H1 (cell line): ENCODE data around the gene SLC35E4. TPM values are rescaled to one million over a fixed set of nuclear protein-coding genes. Genes with fewer than 3 reads are reported as not detected.

Experiments
- CTCF ChIA-PET: fragments of 300-600 bp; sonication (Branson Sonifier 250); formaldehyde crosslinking; loops from one replicate; lab custom pipeline; 2021; ENCODE audit not compliant: partially characterized antibody; lab: Charles Lee
- POLR2A ChIA-PET: fragments of 300-600 bp; sonication (Branson Sonifier 250); formaldehyde crosslinking; loops from one replicate; lab custom pipeline; 2021; ENCODE audit warnings: inconsistent platforms; ENCODE audit not compliant: partially characterized antibody; lab: Charles Lee
- DNase-seq, 2 experiments: peaks; one replicate each; pipeline versions ENCODE4 v3.0.0 to v3.0.0-alpha.2; 2010 to 2022; ENCODE audit warnings: low spot score in 2 of 2, low read depth in 1 of 2, mixed read lengths in 1 of 2
- FAIRE-seq: peaks from 2 replicates; lab custom pipeline; 2011; peaks lifted over from hg19 to GRCh38; lab: Jason Lieb, UNC
- H2AFZ ChIP-seq: 2 replicates; pipeline ENCODE4 v1.8.1; 2012; ENCODE audit warnings: low read length, inconsistent platforms
- H2AK5ac ChIP-seq: 2 replicates; pipeline ENCODE4 v1.6.1; 2013; ENCODE audit warnings: low read depth, low read length
- H2BK120ac ChIP-seq: replicated peaks from 2 replicates; pipeline ENCODE3; 2013; ENCODE audit warnings: low read depth, low read length, inconsistent platforms
- H2BK12ac ChIP-seq: 2 replicates; pipeline ENCODE4 v1.6.1; 2013; ENCODE audit warnings: low read depth, low read length
- H2BK15ac ChIP-seq: 2 replicates; pipeline ENCODE4 v1.6.1; 2013; ENCODE audit warnings: low read length
- H2BK20ac ChIP-seq: 2 replicates; pipeline ENCODE4 v1.6.1; 2013; ENCODE audit warnings: low read length
- H2BK5ac ChIP-seq: 2 replicates; pipeline ENCODE4 v1.6.1; 2013; ENCODE audit warnings: low read depth, low read length
- H3K14ac ChIP-seq: 2 replicates; pipeline ENCODE4 v1.6.1; 2013; ENCODE audit warnings: inconsistent platforms; ENCODE audit not compliant: insufficient read length
- H3K18ac ChIP-seq: 2 replicates; pipeline ENCODE4 v1.6.1; 2013; ENCODE audit warnings: low read length; ENCODE audit errors: extremely low read depth
- H3K23ac ChIP-seq: 2 replicates; pipeline ENCODE4 v1.6.1; 2013; ENCODE audit warnings: inconsistent platforms; ENCODE audit not compliant: insufficient read length
- H3K23me2 ChIP-seq: 2 replicates; pipeline ENCODE4 v1.6.1; 2013; ENCODE audit warnings: low read depth, low read length
- H3K27ac ChIP-seq: 2 replicates; pipeline ENCODE4 v1.6.1; 2011; ENCODE audit warnings: low read depth, low read length, inconsistent platforms
- H3K27me3 ChIP-seq, 4 experiments: replicated peaks in 1 of 4; 1 replicate in 1 of 4; 2 replicates in 3 of 4; pipeline versions ENCODE4 v1.6.1 to v1.8.1; 2011 to 2013; ENCODE audit warnings: low read length in 3 of 4, mild to moderate bottlenecking in 3 of 4, inconsistent platforms in 2 of 4, mixed read lengths in 2 of 4, moderate library complexity in 1 of 4; ENCODE audit not compliant: control insufficient read depth in 3 of 4, insufficient read depth in 3 of 4; ENCODE audit errors: extremely low read depth in 1 of 4
- H3K36me3 ChIP-seq, 4 experiments: 2 replicates each; pipeline versions ENCODE4 v1.6.1 to v1.8.1; 2011 to 2013; ENCODE audit warnings: mild to moderate bottlenecking in 4 of 4, low read length in 3 of 4, moderate library complexity in 2 of 4, control low read depth in 1 of 4, inconsistent platforms in 1 of 4; ENCODE audit not compliant: insufficient read depth in 4 of 4, control insufficient read depth in 2 of 4
- H3K4ac ChIP-seq: replicated peaks from 2 replicates; pipeline ENCODE3; 2013; ENCODE audit warnings: low read length, low read depth, mixed read lengths, inconsistent platforms; ENCODE audit not compliant: insufficient read length
- H3K4me1 ChIP-seq, 4 experiments: replicated peaks in 1 of 4; 1 replicate in 1 of 4; 2 replicates in 3 of 4; pipeline versions ENCODE4 v1.6.1 to v1.8.1; 2011 to 2013; ENCODE audit warnings: low read length in 3 of 4, inconsistent platforms in 2 of 4, mixed read lengths in 1 of 4; ENCODE audit not compliant: insufficient read depth in 4 of 4, control insufficient read depth in 3 of 4
- H3K4me2 ChIP-seq, 2 experiments: 2 replicates each; pipeline versions ENCODE4 v1.6.1 to v1.8.1; 2011 to 2013; ENCODE audit warnings: low read depth in 2 of 2, low read length in 2 of 2, control low read depth in 1 of 2, inconsistent platforms in 1 of 2, mild to moderate bottlenecking in 1 of 2; ENCODE audit not compliant: insufficient read depth in 1 of 2
- H3K4me3 ChIP-seq, 4 experiments: fragments of 200-600, 300-600 bp in 1 of 4; sonication (generic), shearing (Covaris generic), sonication (Bioruptor Twin) in 1 of 4; 2 replicates each; pipeline versions ENCODE4 v1.5.1 to v1.8.1; 2011 to 2016; ENCODE audit warnings: low read length in 4 of 4, low read depth in 3 of 4, control low read depth in 2 of 4, inconsistent platforms in 2 of 4, mild to moderate bottlenecking in 2 of 4, mixed read lengths in 1 of 4, moderate library complexity in 1 of 4; ENCODE audit not compliant: insufficient read depth in 2 of 4; ENCODE audit errors: extremely low read depth in 1 of 4
- H3K56ac ChIP-seq: replicated peaks from 2 replicates; pipeline ENCODE3; 2013; ENCODE audit warnings: low read depth, mild to moderate bottlenecking, mixed read lengths, low read length, inconsistent platforms; ENCODE audit not compliant: insufficient read length
- H3K79me1 ChIP-seq: 2 replicates; pipeline ENCODE4 v1.6.1; 2013; ENCODE audit warnings: low read depth, low read length, control low read depth
- H3K79me2 ChIP-seq, 2 experiments: 2 replicates each; pipeline versions ENCODE4 v1.6.1 to v1.8.1; 2012 to 2013; ENCODE audit warnings: low read length in 2 of 2, mild to moderate bottlenecking in 2 of 2, inconsistent platforms in 1 of 2; ENCODE audit not compliant: insufficient read depth in 2 of 2, control insufficient read depth in 1 of 2
- H3K9ac ChIP-seq, 4 experiments: replicated peaks in 1 of 4; 1 replicate in 1 of 4; 2 replicates in 3 of 4; pipeline versions ENCODE4 v1.6.1 to v1.8.1; 2011 to 2013; ENCODE audit warnings: low read depth in 3 of 4, low read length in 3 of 4, control low read depth in 2 of 4, mild to moderate bottlenecking in 2 of 4, moderate library complexity in 2 of 4, inconsistent platforms in 1 of 4; ENCODE audit errors: extremely low read depth in 1 of 4
- H3K9me3 ChIP-seq, 2 experiments: 2 replicates each; pipeline versions ENCODE4 v1.6.1 to v1.8.1; 2012 to 2013; ENCODE audit warnings: mild to moderate bottlenecking in 2 of 2, moderate library complexity in 2 of 2, control low read depth in 1 of 2, inconsistent platforms in 1 of 2, low read depth in 1 of 2, low read length in 1 of 2, mixed read lengths in 1 of 2; ENCODE audit not compliant: insufficient read depth in 2 of 2
- H4K20me1 ChIP-seq, 2 experiments: replicated peaks in 1 of 2; 2 replicates each; pipeline versions ENCODE3 to v1.8.1; 2011 to 2013; ENCODE audit warnings: inconsistent platforms in 2 of 2, low read length in 2 of 2, mild to moderate bottlenecking in 1 of 2; ENCODE audit not compliant: insufficient read depth in 2 of 2, control insufficient read depth in 1 of 2
- H4K5ac ChIP-seq: 2 replicates; pipeline ENCODE4 v1.6.1; 2013; ENCODE audit warnings: low read length, low read depth, mixed read lengths, inconsistent platforms; ENCODE audit not compliant: insufficient read length
- H4K8ac ChIP-seq: 2 replicates; pipeline ENCODE4 v1.8.0; 2013; ENCODE audit warnings: mild to moderate bottlenecking, moderate library complexity, low read length, inconsistent platforms; ENCODE audit not compliant: insufficient read depth; ENCODE audit errors: extremely low read depth
- H4K91ac ChIP-seq: replicated peaks from 2 replicates; pipeline ENCODE3; 2013; ENCODE audit warnings: low read length, mixed read lengths, inconsistent platforms; ENCODE audit not compliant: insufficient read length
- WGBS, 2 experiments: shearing (Covaris generic) in 1 of 2; methylation state at CpG; one replicate each; pipeline versions ENCODE4 v1.1.6 to v1.1.7; 2013 to 2015; ENCODE audit warnings: low lambda C conversion rate in 2 of 2, mixed read lengths in 2 of 2, inconsistent platforms in 1 of 2, low coverage in 1 of 2, missing lambda C conversion rate in 1 of 2; ENCODE audit not compliant: insufficient replicate concordance in 2 of 2, insufficient coverage in 1 of 2, insufficient read length in 1 of 2; ENCODE audit errors: extremely low coverage in 1 of 2, missing lambda C conversion rate in 1 of 2; 5-methylcytosine and 5-hydroxymethylcytosine counted together
- polyA plus RNA-seq, 7 experiments: library from polyadenylated mRNA; depleted of rRNA in 3 of 7; stranded (reverse) in 5 of 7; unstranded in 2 of 7; fragments of >200 nt in 5 of 7; fragments of 200-250 nt in 2 of 7; gene quantifications; 1 replicate in 5 of 7; 2 replicates in 1 of 7; 4 replicates in 1 of 7; pipeline versions ENCODE4 v1.2.1 to v1.2.3, GENCODE V29; 2011 to 2013; ENCODE audit warnings: missing spikeins in 2 of 7, mixed read lengths in 2 of 7
- total RNA-seq: library from RNA; stranded (reverse); fragmentation: NEBNext Ultra II Directional; extraction: Animal tissue kit (Norgen Biotek cat#: 25700); gene quantifications from 2 replicates; pipeline ENCODE4 v1.2.1, GENCODE V29; 2021

The SLC35E4 gene
- total and polyA plus RNA-seq, 2 of the 8 experiments (the other 6 are each of a cell fraction or from before 2014, with no cell fraction given): 5.1 to 5.6 TPM

DNA sequence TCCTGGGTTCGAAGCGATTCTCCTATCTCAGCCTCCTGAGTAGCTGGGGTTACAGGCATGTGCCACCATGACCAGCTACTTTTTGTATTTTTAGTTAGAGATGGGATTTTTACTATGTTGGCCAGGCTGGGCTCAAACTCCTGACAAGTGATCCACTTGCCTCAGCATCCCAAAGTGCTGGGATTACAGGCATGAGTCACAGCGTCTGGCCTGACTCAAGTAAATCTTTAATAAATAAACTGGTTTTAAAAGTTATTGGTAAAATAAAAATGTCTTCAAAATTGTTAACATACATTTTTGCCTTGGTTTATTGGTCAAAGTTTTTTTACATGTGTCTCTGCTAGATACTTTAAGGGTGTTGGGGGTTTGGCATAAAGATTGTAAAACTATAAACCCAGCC, 36.6 kb upstream of the SLC35E4 start:
- Histone ChIP-seq H3K79me1 (no peaks in the 10 kb centered on the region), H3K79me2 (no peaks in the 10 kb centered on the region), H3K9ac (no peak overlapping the region), H3K4me1 (no peaks in the 10 kb centered on the region), H3K23ac (no peak overlapping the region), H2AFZ (no peak overlapping the region), H4K91ac (no peak overlapping the region), H3K4ac (no peak overlapping the region), H2BK12ac (no peak overlapping the region), H3K56ac (no peak overlapping the region), H2BK20ac (no peak overlapping the region), H4K20me1 (peaks cover 0 to 2% of the 10 kb centered on the region in 2 experiments), H3K18ac (no peak overlapping the region), H4K5ac (no peak overlapping the region), H3K27me3 (no peaks in the 10 kb centered on the region; a peak in 2 of 7 replicates), H3K4me3 (no peak overlapping the region), H3K36me3 (no peaks in the 10 kb centered on the region), H3K27ac (no peak overlapping the region), H3K9me3 (no peaks in the 10 kb centered on the region), H3K14ac (no peak overlapping the region), H2BK5ac (no peak overlapping the region), H2BK15ac (no peak overlapping the region), H2BK120ac (no peak overlapping the region), H3K4me2 (no peak overlapping the region), H4K8ac (no peak overlapping the region), H3K23me2 (no peaks in the 10 kb centered on the region), H2AK5ac (no peak overlapping the region)
- CTCF ChIA-PET: interaction anchor here (0.7 to 5.8 kb wide), 5 partner anchors 8 to 156 kb away, joined by 3 to 40 read pairs (median 3); no protein-coding TSS in a partner anchor
- FAIRE-seq (no peak), DNase-seq (no peak)
- WGBS, 2 experiments: 90% methylated on average over 3 of the region's 3 CpGs; no CpG with 5 or more reads in 1 of the 2 experiments
- POLR2A ChIA-PET: interaction anchor here (1.3 to 1.5 kb wide), 2 partner anchors 8 to 12 kb away, joined by 4 to 5 read pairs; partner anchors contain the start of gene TCN2
